Placental epithelial cell (primary cell): ENCODE data around the gene GAS6. TPM values are rescaled to one million over a fixed set of nuclear protein-coding genes. Genes with fewer than 3 reads are reported as not detected.

ENCODE experiments used
- total RNA-seq: library from RNA; depleted of rRNA; stranded (reverse); fragments of >200 nt; gene quantifications from 2 replicates; pipeline ENCODE4 v1.2.3, GENCODE V29; 2012

Gene GAS6
- 69.9 and 246 TPM in 2 replicates for total RNA-seq

DNA sequence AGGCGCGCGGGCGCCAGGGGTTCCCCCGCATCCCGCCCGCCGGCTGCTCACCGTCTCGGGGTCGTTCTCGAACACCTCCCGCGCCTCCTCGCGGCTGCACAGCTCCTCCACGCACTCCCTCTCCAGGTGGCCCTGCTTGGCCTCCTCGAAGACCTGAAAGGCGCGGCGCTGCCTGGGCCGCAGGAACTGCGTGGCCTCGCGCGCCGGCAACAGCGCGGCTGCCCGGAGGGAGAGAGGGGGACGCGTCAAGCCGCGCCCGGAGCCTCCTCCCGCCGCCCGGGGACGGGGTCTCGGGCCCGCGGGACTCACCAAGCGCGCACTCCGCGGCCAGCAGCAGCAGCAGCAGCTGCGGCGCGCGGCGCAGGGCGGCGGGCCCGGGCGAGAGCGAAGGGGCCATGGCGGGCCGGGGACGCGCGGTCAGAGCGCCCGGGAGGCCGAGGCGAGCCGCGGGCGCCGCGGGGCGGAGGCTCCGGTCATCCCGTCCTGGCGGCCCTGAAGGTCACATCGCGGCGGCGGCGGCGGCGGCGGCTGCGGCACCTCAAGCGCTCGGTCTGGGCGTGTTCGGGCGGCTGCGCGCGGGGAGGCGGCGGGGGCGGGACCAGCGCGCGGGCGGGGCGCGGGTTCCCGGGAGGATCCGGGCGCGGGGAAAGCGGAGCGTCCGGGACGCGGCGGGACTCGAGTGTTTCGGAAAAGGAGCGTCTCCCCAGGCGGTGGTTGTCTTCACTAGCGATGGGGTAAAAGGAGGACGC is at the start of gene GAS6:
Gene GAS6, minus strand, starts transcription at position 553 of the 749 bp plus-strand sequence. Its CDS starts 156 bp downstream, at position 397.

Other genes with a start within 250 kb of the GAS6 start
- gene ATP4B, start 205.9 kb downstream of the GAS6 start, total RNA-seq: not detected in 2 replicates
- gene GRK1, start 196.9 kb downstream of the GAS6 start, total RNA-seq: under 0.01 TPM in 1 of 2 replicates, not detected in the other
- under 0.01 and 0.65 TPM in 2 replicates for gene TMEM255B, start 104.8 kb downstream of the GAS6 start, total RNA-seq
- gene C13orf46, start 110.0 kb upstream of the GAS6 start, total RNA-seq: under 0.01 TPM in 2 replicates